GM21526 (cell line): ENCODE results near the gene CASZ1.

Experiments used
- ATAC-seq: cut with Tn5 transposase; IDR thresholded peaks from one replicate; pipeline ENCODE4 v1.9.1; 2021; ENCODE audit warnings: moderate library complexity; ENCODE audit not compliant: unreplicated experiment, low FRiP score

Gene CASZ1

GRCh38 chr1:10677491-10678391 lies 118.7 kb downstream of the CASZ1 start:
- no peak for ATAC-seq

DNA sequence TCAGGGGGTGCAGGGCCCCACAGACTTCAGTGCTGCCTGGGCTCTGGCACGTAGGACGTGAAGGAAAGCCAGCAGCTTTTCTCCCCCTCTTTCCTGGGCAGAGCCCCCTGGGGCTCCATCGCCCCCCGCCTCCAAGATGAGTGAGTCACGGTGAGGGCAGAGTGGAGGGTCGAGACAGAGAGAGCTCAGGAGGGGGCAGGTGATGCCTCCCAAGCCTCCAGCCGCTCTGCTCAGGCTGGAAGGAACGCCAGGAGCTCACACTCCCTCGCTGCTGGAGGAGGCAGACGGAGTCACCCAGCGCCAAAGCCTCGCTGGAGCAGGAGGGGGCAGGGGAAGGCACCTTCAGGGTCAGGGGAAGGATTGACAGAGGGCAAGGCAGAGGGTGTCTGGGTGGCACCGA lies 119.5 kb downstream of the CASZ1 start:
- ATAC-seq: no peak

- no peak for ATAC-seq
These were observed 120.6 kb downstream of the CASZ1 start for GRCh38 chr1:10675813-10676212.

DNA sequence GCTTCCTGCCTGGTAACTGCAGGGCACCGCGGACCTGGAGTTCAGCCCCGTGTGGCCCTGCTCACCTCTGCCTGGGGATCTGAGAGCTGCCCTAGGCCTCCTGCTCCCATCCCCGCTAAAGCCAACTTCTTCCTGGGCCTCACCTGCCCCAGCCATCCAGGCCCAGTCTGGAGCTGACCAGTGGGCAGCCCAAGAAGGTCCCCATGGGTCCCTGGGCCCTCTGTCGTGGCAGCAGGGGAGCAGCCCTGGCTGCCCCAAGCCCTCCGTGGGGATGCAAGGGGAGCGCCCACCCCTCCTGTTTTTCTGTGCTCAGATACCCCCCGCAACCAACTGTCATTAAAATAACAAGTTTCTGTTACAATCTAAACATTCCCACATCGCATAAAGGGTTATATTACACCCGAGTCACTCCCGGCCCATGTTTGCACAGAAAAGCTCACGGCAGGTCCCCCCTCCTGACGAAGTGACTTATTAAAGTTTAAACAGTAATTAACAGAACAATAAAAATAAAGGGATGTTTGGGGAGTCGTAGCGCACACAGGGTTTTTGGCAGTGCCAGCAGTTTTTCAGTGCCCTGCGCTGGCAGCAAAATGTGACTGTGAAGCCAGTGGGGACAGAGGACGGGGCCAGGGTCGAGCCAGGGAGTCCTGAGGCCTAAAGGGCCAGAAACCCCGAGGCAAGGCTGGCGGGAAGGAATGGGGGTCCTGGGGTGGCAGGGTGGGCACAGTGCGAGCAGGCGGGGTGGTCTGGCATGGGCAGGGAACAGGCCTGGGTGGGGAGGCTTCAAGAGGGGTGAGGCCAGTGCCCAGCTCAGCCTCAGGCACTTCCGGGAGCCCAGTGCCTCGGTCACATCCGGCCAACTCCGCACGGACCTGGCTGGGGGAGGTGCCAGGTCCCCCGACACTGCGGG lies 121.5 kb downstream of the CASZ1 start:
- no peak for ATAC-seq

- ATAC-seq: no peak
These were observed 122.2 kb downstream of the CASZ1 start for GRCh38 chr1:10674222-10674621.

DNA sequence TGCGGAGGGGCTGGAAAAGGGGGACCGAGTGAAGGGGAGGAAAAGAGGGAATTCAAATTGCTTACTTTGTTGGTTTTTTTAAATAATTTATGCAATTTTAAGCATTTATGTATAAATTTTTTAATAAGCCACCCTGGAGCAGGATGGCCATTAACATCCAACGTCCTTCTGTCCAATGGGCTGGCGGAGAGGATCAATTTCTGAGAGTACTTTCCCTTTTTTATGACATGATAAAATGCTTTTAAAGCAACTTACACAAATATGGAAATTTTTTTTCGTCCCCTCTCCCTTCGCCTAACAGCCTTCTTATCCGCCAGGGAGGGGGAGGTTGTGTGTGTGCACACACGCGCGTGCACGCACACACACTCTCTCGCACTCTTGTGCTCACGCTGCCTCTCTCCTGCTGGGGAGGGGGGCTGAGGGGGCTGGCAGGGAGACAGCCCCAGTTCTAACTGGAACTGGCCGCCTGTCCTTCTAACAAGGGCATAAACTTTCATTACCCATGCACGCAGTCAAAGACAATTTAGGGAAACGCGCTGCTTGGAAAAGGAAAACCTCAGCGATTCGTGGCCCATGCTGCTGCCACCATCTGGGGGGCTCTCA lies 123.2 kb downstream of the CASZ1 start:
- no peak for ATAC-seq

GRCh38 chr1:10672343-10673050 lies 123.9 kb downstream of the CASZ1 start:
- ATAC-seq: no peak

DNA sequence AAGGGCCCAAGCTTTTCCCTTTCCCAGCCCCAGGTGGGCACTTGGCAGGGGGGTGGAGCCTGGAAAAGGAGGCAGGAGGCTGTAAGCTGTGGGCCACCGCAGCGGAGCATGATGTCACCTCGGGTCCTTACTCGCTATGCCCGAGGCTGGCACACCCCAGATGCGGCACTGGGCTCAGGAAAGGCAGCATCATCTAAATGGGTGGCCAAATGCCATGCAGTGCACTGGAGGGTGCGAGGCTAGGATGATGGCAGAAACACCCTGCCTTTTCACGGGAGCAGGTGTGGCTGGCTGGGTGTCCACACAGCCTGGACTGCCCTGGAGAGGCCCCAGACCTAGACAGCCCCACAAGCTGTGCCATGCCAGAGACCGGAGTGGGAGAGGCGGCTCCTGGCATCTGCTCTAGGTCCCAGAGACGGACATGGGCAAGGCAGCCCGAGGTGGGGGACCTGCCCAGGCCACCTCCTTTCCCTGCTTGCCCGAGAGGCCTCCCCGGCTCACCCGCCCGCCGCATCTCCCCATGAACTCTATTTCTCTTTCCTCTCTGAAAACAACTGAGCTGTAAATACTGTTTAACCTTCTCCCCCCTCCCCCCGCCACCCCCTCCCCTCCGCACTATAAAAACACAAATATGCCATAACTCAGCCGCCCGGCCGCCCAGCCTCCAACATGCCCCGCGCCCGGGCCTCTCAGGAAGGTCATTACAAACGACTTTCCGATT lies 124.7 kb downstream of the CASZ1 start:
- ATAC-seq: no peak

DNA sequence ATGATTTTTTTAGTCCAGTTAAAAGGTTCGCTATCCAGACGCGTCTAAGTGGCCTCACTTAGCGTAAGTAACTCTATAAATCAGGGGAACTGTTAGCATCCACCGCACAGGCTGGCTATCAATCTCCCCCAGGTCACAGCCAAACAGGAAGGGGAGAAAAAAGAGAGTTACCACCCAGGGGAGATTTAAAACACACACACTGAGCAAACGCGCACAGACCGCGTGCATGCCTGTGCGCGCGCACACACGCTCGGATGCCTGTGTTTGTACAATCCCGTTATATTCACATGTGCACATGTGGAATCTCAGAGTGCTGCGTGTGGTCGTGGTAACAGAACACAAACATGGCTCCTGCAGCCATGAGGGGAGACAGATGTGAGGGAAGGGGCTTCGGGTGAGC lies 125.4 kb downstream of the CASZ1 start:
- ATAC-seq: no peak

GRCh38 chr1:10670190-10670589 lies 126.3 kb downstream of the CASZ1 start:
- ATAC-seq: no peak

DNA sequence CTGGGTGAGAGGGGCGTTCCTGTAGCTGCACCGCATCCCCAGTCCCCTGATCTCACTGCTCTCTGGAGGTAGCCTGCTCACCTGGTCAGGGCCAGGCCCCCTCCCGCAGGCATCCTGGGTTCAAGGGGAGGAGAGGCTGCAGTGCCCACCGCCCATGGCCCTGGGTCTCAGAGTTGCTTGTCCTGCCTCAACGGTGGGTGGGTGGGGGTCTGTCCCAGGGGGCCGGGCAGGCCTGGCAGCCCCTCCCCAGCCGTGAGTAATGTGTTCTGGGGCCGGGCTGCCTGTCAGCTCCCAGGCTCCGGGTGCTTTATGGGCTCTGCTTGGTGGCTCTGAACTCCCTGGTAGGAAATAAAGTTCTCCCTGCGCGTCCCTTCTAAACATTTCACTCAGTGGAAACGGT lies 126.9 kb downstream of the CASZ1 start:
- ATAC-seq: no peak

GRCh38 chr1:10667861-10668761 lies 128.3 kb downstream of the CASZ1 start:
- no peak for ATAC-seq

- ATAC-seq: no peak
These were observed 130.3 kb downstream of the CASZ1 start for GRCh38 chr1:10665930-10666850.

- no peak for ATAC-seq
These were observed 131.2 kb downstream of the CASZ1 start for GRCh38 chr1:10665226-10665625.

DNA sequence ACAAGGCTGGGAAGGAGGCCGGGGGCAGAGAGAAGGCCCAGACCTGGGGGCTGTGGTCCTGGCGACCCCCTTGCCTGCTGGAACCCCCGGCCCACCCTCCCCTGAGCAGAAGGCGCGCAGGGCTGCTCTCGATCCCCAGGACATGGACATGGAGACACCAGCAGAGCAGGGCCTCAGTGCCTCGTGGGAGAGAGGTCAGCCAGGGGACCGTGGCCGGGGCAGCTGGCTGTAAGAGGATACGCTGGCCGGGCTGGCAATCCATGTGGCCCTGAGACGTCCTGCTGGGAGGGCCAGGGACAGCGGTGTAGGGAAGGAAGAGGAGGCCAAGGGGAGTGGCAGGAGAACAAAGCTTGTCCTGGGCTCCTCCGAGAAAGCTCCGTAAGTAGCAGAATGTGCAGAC lies 132.2 kb downstream of the CASZ1 start:
- ATAC-seq: no peak

DNA sequence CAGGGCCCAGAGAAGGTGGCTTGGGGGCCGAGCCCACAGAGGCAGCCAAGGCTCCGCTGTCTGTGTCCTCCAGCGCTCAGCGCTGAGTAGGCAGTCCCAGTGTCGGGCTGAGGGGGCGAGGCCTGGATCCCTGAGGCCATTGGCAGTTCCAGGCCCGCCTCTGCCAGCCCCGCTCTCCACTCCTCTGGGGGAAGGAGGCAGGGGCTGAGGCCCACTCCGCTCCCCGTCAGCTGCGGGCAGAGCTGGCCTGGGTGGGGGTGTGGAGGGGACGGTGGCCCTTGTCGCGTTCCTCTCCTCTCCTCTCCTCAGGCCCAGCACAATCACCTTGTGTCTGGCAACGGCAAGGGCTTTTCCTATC lies 132.8 kb downstream of the CASZ1 start:
- ATAC-seq: no peak

- ATAC-seq: no peak
These were observed 133.4 kb downstream of the CASZ1 start for GRCh38 chr1:10662824-10663677.
